NB4 (cell line): Measurements from ENCODE around the gene CNNM4.

Experiments used
- CTCF ChIP-seq: IDR thresholded peaks from one replicate; pipeline ENCODE4 v1.5.1; 2012; ENCODE audit warnings: low read depth, low read length
- MAX ChIP-seq: IDR thresholded peaks from 2 replicates; pipeline ENCODE4 v1.6.1; 2011; ENCODE audit warnings: low read depth, low read length
- MYC ChIP-seq: IDR thresholded peaks from 2 replicates; pipeline ENCODE4 v1.6.1; 2011; ENCODE audit warnings: low read depth, low read length
- POLR2A ChIP-seq: IDR thresholded peaks from 2 replicates; pipeline ENCODE4 v1.6.1; 2011; ENCODE audit warnings: mild to moderate bottlenecking; ENCODE audit not compliant: insufficient read length; ENCODE audit errors: extremely low read depth

GRCh38 chr2:96789245-96789617 is 28.5 kb downstream of the CNNM4 start:
- no peak for TF ChIP-seq POLR2A
- TF ChIP-seq CTCF, result no peak
- no peak for TF ChIP-seq MAX
- no peak for TF ChIP-seq MYC
